Measurements from ENCODE around the gene RNF167.

Gene RNF167

GRCh38 chr17:4900231-4901107 lies 39.6 kb upstream of the RNF167 start:
- no peaks in the 10 kb centered on the region for H3K9me3 ChIP-seq (ENCODE audit: severe bottlenecking)
- H3K36me3 ChIP-seq (ENCODE audit: low read depth): peaks cover 21% of the 10 kb centered on the region
- ATAC-seq (ENCODE audit: low read depth) (no peak), DNase-seq (ENCODE audit: low spot score) (no peak)
- H3K27ac ChIP-seq (ENCODE audit: poor library complexity, severe bottlenecking): no peak overlapping the region
- H3K4me3 ChIP-seq (ENCODE audit: severe bottlenecking): no peak overlapping the region
- peaks cover 4% of the 10 kb centered on the region for H3K4me1 ChIP-seq (ENCODE audit: insufficient read depth, poor library complexity, severe bottlenecking)
- TF ChIP-seq, protein P1, sequence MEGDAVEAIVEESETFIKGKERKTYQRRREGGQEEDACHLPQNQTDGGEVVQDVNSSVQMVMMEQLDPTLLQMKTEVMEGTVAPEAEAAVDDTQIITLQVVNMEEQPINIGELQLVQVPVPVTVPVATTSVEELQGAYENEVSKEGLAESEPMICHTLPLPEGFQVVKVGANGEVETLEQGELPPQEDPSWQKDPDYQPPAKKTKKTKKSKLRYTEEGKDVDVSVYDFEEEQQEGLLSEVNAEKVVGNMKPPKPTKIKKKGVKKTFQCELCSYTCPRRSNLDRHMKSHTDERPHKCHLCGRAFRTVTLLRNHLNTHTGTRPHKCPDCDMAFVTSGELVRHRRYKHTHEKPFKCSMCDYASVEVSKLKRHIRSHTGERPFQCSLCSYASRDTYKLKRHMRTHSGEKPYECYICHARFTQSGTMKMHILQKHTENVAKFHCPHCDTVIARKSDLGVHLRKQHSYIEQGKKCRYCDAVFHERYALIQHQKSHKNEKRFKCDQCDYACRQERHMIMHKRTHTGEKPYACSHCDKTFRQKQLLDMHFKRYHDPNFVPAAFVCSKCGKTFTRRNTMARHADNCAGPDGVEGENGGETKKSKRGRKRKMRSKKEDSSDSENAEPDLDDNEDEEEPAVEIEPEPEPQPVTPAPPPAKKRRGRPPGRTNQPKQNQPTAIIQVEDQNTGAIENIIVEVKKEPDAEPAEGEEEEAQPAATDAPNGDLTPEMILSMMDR (IDR thresholded peaks at IDR 0.05; ENCODE audit: poor library complexity, severe bottlenecking): no peak
- no peaks in the 10 kb centered on the region for H3K27me3 ChIP-seq (ENCODE audit: insufficient read depth, poor library complexity, severe bottlenecking)

GRCh38 chr17:4901108-4901647 lies 38.9 kb upstream of the RNF167 start:
- DNase-seq (ENCODE audit: low spot score) (no peak), ATAC-seq (ENCODE audit: low read depth) (no peak)
- Histone ChIP-seq H3K36me3 (ENCODE audit: low read depth) (peaks cover 14% of the 10 kb centered on the region), H3K27me3 (ENCODE audit: insufficient read depth, poor library complexity, severe bottlenecking) (no peaks in the 10 kb centered on the region), H3K4me1 (ENCODE audit: insufficient read depth, poor library complexity, severe bottlenecking) (peaks cover 4% of the 10 kb centered on the region), H3K27ac (ENCODE audit: poor library complexity, severe bottlenecking) (no peak overlapping the region), H3K4me3 (ENCODE audit: severe bottlenecking) (no peak overlapping the region), H3K9me3 (ENCODE audit: severe bottlenecking) (no peaks in the 10 kb centered on the region)
- TF ChIP-seq, protein P1 (IDR thresholded peaks at IDR 0.05; ENCODE audit: poor library complexity, severe bottlenecking): no peak

DNA sequence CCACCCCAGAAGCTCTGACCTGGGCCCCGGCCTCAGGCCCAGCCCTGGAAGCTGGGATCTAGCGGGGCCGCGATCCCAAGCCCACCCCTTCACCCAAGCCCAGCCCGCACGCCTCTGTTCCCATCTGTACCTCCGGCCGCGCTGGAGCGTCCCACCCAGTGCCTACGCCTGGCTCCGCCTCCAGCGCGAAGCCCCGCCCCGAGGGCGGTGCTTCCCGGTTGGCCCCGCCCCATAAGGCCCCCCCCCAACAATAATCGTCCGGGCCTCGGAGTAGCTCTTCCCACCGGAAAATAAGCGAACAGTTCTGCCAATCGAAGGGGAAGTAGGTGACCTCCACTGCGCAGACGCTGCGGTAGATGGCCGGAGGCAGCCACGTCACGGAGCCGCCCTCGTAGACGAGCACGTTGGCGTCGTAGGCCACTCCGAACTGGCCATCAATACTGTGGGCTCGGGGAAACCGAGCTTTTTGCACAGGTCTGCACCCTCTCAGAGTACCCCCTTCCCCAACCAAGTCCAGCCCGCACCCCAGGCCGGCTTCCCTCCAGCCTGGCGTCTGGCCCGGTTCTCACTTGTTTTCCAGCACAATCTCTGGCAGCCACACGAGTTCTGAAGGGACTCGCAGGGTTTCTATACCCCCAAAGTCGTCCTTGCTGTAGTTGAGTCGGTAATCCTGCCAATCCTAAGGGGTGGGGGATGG lies 38.3 kb upstream of the RNF167 start:
- ATAC-seq (ENCODE audit: low read depth) (no peak), DNase-seq (ENCODE audit: low spot score) (no peak)

GRCh38 chr17:4902540-4902939 lies 37.5 kb upstream of the RNF167 start:
- Histone ChIP-seq H3K36me3 (ENCODE audit: low read depth) (peaks cover 2% of the 10 kb centered on the region; the same call in 1 of the 2 replicates), H3K9me3 (ENCODE audit: severe bottlenecking) (no peaks in the 10 kb centered on the region), H3K4me3 (ENCODE audit: severe bottlenecking) (no peak overlapping the region), H3K27ac (ENCODE audit: poor library complexity, severe bottlenecking) (peak overlapping the region; percentile 9), H3K27me3 (ENCODE audit: insufficient read depth, poor library complexity, severe bottlenecking) (no peaks in the 10 kb centered on the region), H3K4me1 (ENCODE audit: insufficient read depth, poor library complexity, severe bottlenecking) (peaks cover 4% of the 10 kb centered on the region)
- no peak for ATAC-seq (ENCODE audit: low read depth)
- DNase-seq (ENCODE audit: low spot score): no peak
- TF ChIP-seq, protein P1 (IDR thresholded peaks at IDR 0.05; ENCODE audit: poor library complexity, severe bottlenecking): no peak

More for the DNA sequence above, 38.3 kb upstream of the RNF167 start:
- Histone ChIP-seq H3K9me3 (ENCODE audit: severe bottlenecking) (no peaks in the 10 kb centered on the region), H3K36me3 (ENCODE audit: low read depth) (peaks cover 7% of the 10 kb centered on the region), H3K27me3 (ENCODE audit: insufficient read depth, poor library complexity, severe bottlenecking) (no peaks in the 10 kb centered on the region), H3K27ac (ENCODE audit: poor library complexity, severe bottlenecking) (no peak overlapping the region), H3K4me1 (ENCODE audit: insufficient read depth, poor library complexity, severe bottlenecking) (peaks cover 4% of the 10 kb centered on the region), H3K4me3 (ENCODE audit: severe bottlenecking) (no peak overlapping the region)
- TF ChIP-seq, protein P1 (IDR thresholded peaks at IDR 0.05; ENCODE audit: poor library complexity, severe bottlenecking): no peak

Measured in RWPE2 (cell line).